ENCODE measurements around the gene HBEGF. TPM values are rescaled to one million over a fixed set of nuclear protein-coding genes. Genes with fewer than 3 reads are reported as not detected.

Gene HBEGF
- total RNA-seq, 6 donors from 2014 or later: 10.5 to 65.0 (median 49.5) TPM

- Histone ChIP-seq H3K9me3 (no peaks in the 10 kb centered on the region), H3K4me1 (peaks cover 0 to 23% (median 17%) of the 10 kb centered on the region in 4 donors), H3K27me3 (no peaks in the 10 kb centered on the region), H3K4me3 (no peak overlapping the region), H3K27ac (peak overlapping the region; percentile 53 to 75 (median 60)), H3K36me3 (no peaks in the 10 kb centered on the region)
- peak; percentile 61 to 75 for ATAC-seq (ENCODE audit: low FRiP score in 2 of 2)
- peak in 1 of 2 donors; percentile 40 for DNase-seq
- 26 to 31% methylated on average over 4 of the region's 4 CpGs for WGBS, 2 donors
- no peak for TF ChIP-seq EP300 (IDR thresholded peaks at IDR 0.05)
- peak in 1 of 2 donors; percentile 74 for TF ChIP-seq POLR2AphosphoS5 (IDR thresholded peaks at IDR 0.05)
- no peak for TF ChIP-seq POLR2A (IDR thresholded peaks at IDR 0.05)
- TF ChIP-seq CTCF (IDR thresholded peaks at IDR 0.05): no peak
Observed at GRCh38 chr5:140312067-140312790, 34.2 kb downstream of the HBEGF start.

GRCh38 chr5:140311011-140311467 is 35.4 kb downstream of the HBEGF start:
- Histone ChIP-seq H3K36me3 (no peaks in the 10 kb centered on the region), H3K27me3 (no peaks in the 10 kb centered on the region), H3K4me1 (peaks cover 0 to 23% (median 17%) of the 10 kb centered on the region in 4 donors), H3K27ac (peak overlapping the region in 3 of 4 donors; percentile 57 to 75 (median 59)), H3K4me3 (no peak overlapping the region), H3K9me3 (no peaks in the 10 kb centered on the region)
- 84 to 87% methylated on average over 5 of the region's 5 CpGs for WGBS, 2 donors
- TF ChIP-seq POLR2A (IDR thresholded peaks at IDR 0.05): no peak
- TF ChIP-seq CTCF (IDR thresholded peaks at IDR 0.05): no peak
- TF ChIP-seq EP300 (IDR thresholded peaks at IDR 0.05): no peak
- no peak for TF ChIP-seq POLR2AphosphoS5 (IDR thresholded peaks at IDR 0.05)
- ATAC-seq (ENCODE audit: low FRiP score in 2 of 2) (peak; percentile 49 to 89), DNase-seq (no peak)

GRCh38 chr5:140310434-140310833 is 36.0 kb downstream of the HBEGF start:
- ATAC-seq (ENCODE audit: low FRiP score in 2 of 2): peak in 1 of 2 donors; percentile 55
- WGBS, 2 donors: 71 to 74% methylated on average over 2 of the region's 2 CpGs
- no peak for TF ChIP-seq CTCF (IDR thresholded peaks at IDR 0.05)
- TF ChIP-seq POLR2A (IDR thresholded peaks at IDR 0.05): no peak
- TF ChIP-seq EP300 (IDR thresholded peaks at IDR 0.05): no peak
- TF ChIP-seq POLR2AphosphoS5 (IDR thresholded peaks at IDR 0.05): no peak

DNA sequence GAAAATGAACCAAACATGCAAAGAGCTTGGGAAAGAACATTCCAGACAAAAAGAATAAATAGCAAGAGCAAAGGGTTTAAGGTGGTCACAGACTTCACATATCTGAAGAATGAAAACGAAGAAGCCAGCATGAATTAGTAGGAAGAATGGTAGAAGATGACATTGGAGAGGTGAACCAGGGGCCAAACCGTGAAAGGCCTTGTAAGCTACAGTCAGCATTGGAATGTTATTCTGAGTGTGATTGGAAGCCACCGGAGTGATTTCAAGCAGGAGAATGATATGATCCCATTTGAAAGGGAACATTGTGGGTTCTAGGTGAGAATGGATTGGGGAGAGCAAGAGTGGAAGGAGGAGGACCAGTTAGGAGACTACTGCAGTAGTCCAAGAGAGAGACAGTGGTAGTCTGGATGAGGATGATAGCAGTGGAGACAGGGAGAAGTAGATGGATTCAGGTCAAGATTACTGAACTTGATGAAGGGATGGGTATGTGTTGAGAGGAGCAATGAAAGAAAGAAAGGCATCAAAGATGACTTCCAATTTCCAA is 36.6 kb downstream of the HBEGF start:
- Histone ChIP-seq H3K4me3 (no peak overlapping the region), H3K27me3 (no peaks in the 10 kb centered on the region), H3K36me3 (no peaks in the 10 kb centered on the region), H3K27ac (no peak overlapping the region), H3K9me3 (no peaks in the 10 kb centered on the region), H3K4me1 (peaks cover 0 to 23% (median 17%) of the 10 kb centered on the region in 4 donors)
- TF ChIP-seq POLR2AphosphoS5 (IDR thresholded peaks at IDR 0.05) (no peak), CTCF (IDR thresholded peaks at IDR 0.05) (no peak), POLR2A (IDR thresholded peaks at IDR 0.05) (no peak), EP300 (IDR thresholded peaks at IDR 0.05) (no peak)
- no peak for ATAC-seq (ENCODE audit: low FRiP score in 2 of 2)
- 91 to 96% methylated on average over 3 of the region's 3 CpGs for WGBS, 2 donors
- no peak for DNase-seq

More at GRCh38 chr5:140310434-140310833, 36.0 kb downstream of the HBEGF start:
- Histone ChIP-seq H3K4me3 (no peak overlapping the region), H3K27ac (peak overlapping the region in 1 of 4 donors; percentile 75), H3K27me3 (no peaks in the 10 kb centered on the region), H3K4me1 (peaks cover 0 to 23% (median 17%) of the 10 kb centered on the region in 4 donors), H3K9me3 (no peaks in the 10 kb centered on the region), H3K36me3 (no peaks in the 10 kb centered on the region)
- DNase-seq: no peak
